LNCAP (cell line): ENCODE measurements around the gene GPC6.

Source experiments
- TF ChIP-seq, protein P1 (sequence below): fragments of 450-650 bp; IDR thresholded peaks from 2 replicates; pipeline ENCODE4 v1.5.1; 2017; ENCODE audit warnings: mild to moderate bottlenecking

The GPC6 gene

GRCh38 chr13:93767180-93767916, 540.7 kb downstream of the GPC6 start:
- TF ChIP-seq, protein P1, sequence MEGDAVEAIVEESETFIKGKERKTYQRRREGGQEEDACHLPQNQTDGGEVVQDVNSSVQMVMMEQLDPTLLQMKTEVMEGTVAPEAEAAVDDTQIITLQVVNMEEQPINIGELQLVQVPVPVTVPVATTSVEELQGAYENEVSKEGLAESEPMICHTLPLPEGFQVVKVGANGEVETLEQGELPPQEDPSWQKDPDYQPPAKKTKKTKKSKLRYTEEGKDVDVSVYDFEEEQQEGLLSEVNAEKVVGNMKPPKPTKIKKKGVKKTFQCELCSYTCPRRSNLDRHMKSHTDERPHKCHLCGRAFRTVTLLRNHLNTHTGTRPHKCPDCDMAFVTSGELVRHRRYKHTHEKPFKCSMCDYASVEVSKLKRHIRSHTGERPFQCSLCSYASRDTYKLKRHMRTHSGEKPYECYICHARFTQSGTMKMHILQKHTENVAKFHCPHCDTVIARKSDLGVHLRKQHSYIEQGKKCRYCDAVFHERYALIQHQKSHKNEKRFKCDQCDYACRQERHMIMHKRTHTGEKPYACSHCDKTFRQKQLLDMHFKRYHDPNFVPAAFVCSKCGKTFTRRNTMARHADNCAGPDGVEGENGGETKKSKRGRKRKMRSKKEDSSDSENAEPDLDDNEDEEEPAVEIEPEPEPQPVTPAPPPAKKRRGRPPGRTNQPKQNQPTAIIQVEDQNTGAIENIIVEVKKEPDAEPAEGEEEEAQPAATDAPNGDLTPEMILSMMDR, result no peak

GRCh38 chr13:93767917-93768409, 541.4 kb downstream of the GPC6 start:
- TF ChIP-seq, protein P1, result no peak

GRCh38 chr13:93769101-93769500, 542.5 kb downstream of the GPC6 start:
- TF ChIP-seq, protein P1, result no peak

DNA sequence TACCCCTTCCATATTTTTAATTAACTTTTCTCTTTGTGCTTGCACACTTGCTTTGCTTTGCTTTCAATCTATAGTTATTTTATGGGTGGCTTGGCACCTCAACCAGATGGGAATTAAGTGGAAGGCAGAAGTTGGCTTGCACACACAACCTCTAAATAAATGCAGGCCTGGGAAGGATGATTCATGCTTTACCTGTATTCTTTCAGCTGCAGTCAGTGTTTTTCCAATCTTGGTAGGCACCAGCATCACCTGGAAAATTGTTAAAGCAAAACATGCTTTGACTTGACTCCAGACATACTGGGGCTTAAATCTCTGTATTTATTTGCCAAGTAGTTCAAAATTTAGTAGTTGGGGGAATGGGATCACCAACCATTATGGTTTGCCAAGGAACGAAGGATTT, 543.0 kb downstream of the GPC6 start:
- TF ChIP-seq, protein P1, result no peak

- TF ChIP-seq, protein P1, result no peak
Observed at GRCh38 chr13:93771227-93771626, 544.6 kb downstream of the GPC6 start.

DNA sequence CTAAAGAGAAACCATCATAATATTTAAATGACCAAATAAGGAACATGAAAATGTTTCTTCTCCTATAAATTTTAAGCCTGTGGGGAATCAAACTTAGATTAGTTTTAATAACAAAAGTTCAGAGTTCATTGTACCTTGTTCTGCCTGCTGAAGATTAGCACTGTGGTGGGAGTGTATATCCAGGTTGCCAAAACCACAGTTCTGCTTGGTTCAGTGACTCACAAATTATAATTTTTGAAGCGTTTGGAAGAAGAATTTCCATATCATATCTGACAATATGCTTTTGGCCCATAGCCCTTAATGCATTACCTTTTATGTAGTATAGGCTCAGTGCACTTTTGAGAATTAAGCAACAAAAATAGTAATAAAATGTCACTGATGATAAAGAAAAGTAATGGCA, 545.2 kb downstream of the GPC6 start:
- TF ChIP-seq, protein P1, result no peak

- TF ChIP-seq, protein P1, result no peak
Observed at GRCh38 chr13:93774506-93774905, 547.9 kb downstream of the GPC6 start.
